ENCODE data around the gene PRSS53. TPM values are rescaled to one million over a fixed set of nuclear protein-coding genes. Genes with fewer than 3 reads are reported as not detected.

Gene PRSS53
- total and polyA plus RNA-seq, 11 donors: 0.16 to 1.4 (median 0.50) TPM

GRCh38 chr16:31080035-31080629, 8.6 kb downstream of the PRSS53 start:
- Histone ChIP-seq H3K36me3 (peaks cover 0 to 91% (median 74%) of the 10 kb centered on the region in 9 donors), H3K4me3 (no peak overlapping the region), H3K9me3 (no peaks in the 10 kb centered on the region), H3K27ac (no peak overlapping the region), H3K4me1 (peaks cover 0 to 31% (median 7%) of the 10 kb centered on the region in 12 donors), H3K27me3 (no peaks in the 10 kb centered on the region)
- DNase-seq (no peak), ATAC-seq (no peak)
- WGBS, 4 donors: 94 to 96% (median 95%) methylated on average over 23 to 40 of the region's 40 CpGs
- intact Hi-C loops (cut with DNase I): no loop called here
- TF ChIP-seq CTCF (IDR thresholded peaks at IDR 0.05) (no peak), POLR2A (IDR thresholded peaks at IDR 0.05) (no peak)

- H3K4me1 ChIP-seq: peaks cover 0 to 37% (median 13%) of the 10 kb centered on the region in 12 donors
- DNase-seq: no peak
- intact Hi-C loops (cut with DNase I): loop anchor here in 5 of 10 donors (10.0 kb wide), 6 partner anchors 95 to 375 kb away; partner anchors contain the start of genes ARMC5 (in 1 of the 5), FUS (in 1 of the 5), HSD3B7 (in 1 of the 5) and SETD1A (in 1 of the 5)
Observed at GRCh38 chr16:31079342-31079944, 9.3 kb downstream of the PRSS53 start.

GRCh38 chr16:31078597-31079341, 10.0 kb downstream of the PRSS53 start:
- WGBS, 4 donors: 87 to 96% (median 93%) methylated on average over 15 of the region's 15 CpGs
- no peak for ATAC-seq
- intact Hi-C loops (cut with DNase I): loop anchor here in 5 of 10 donors (10.0 kb wide), 6 partner anchors 94 to 376 kb away; partner anchors contain the start of genes ARMC5 (in 1 of the 5), FUS (in 1 of the 5), HSD3B7 (in 1 of the 5) and SETD1A (in 1 of the 5)
- DNase-seq: no peak
- H3K27me3 ChIP-seq: no peaks in the 10 kb centered on the region
- no peaks in the 10 kb centered on the region for H3K9me3 ChIP-seq
- TF ChIP-seq POLR2A (IDR thresholded peaks at IDR 0.05) (no peak), CTCF (IDR thresholded peaks at IDR 0.05) (no peak)
- no peak overlapping the region for H3K27ac ChIP-seq
- peaks cover 0 to 37% (median 13%) of the 10 kb centered on the region in 12 donors for H3K4me1 ChIP-seq
- peaks cover 0 to 78% (median 68%) of the 10 kb centered on the region in 9 donors for H3K36me3 ChIP-seq
- H3K4me3 ChIP-seq: no peak overlapping the region

More at GRCh38 chr16:31079342-31079944, 9.3 kb downstream of the PRSS53 start:
- Histone ChIP-seq H3K4me3 (no peak overlapping the region), H3K27ac (no peak overlapping the region), H3K9me3 (no peaks in the 10 kb centered on the region), H3K36me3 (peaks cover 0 to 84% (median 68%) of the 10 kb centered on the region in 9 donors), H3K27me3 (no peaks in the 10 kb centered on the region)
- no peak for ATAC-seq
- 87 to 88% (median 87%) methylated on average over 13 of the region's 13 CpGs for WGBS, 4 donors
- no peak for TF ChIP-seq CTCF (IDR thresholded peaks at IDR 0.05)
- TF ChIP-seq POLR2A (IDR thresholded peaks at IDR 0.05): no peak

Data from heart left ventricle (tissue), 16 donors.